Stimulated activated CD8-positive, alpha-beta memory T cell treated with anti-CD3 and anti-CD28 coated beads, Interleukin-4, amount 100 ng/mL, for 1 hour (primary cell): ENCODE results near the gene ZBTB20.

ENCODE experiments used
- DNase-seq, 2 donors: peaks; one replicate each; pipeline ENCODE4 v3.0.0-alpha.2; 2020; ENCODE audit warnings: low read depth in 2 of 2, low spot score in 1 of 2

The ZBTB20 gene

GRCh38 chr3:114718898-114719210 lies 428.2 kb downstream of the ZBTB20 start:
- no peak for DNase-seq

GRCh38 chr3:114718071-114718897 lies 428.8 kb downstream of the ZBTB20 start:
- no peak for DNase-seq

- DNase-seq, result no peak
Measured at GRCh38 chr3:114716916-114717315, 430.2 kb downstream of the ZBTB20 start.

- DNase-seq, result no peak
Measured at GRCh38 chr3:114716126-114716525, 431.0 kb downstream of the ZBTB20 start.

- no peak for DNase-seq
Measured at GRCh38 chr3:114714957-114715460, 432.1 kb downstream of the ZBTB20 start.

- DNase-seq, result no peak
Measured at GRCh38 chr3:114714237-114714636, 432.9 kb downstream of the ZBTB20 start.

GRCh38 chr3:114712728-114713492 lies 434.2 kb downstream of the ZBTB20 start:
- no peak for DNase-seq

- no peak for DNase-seq
Measured at GRCh38 chr3:114711321-114711886, 435.7 kb downstream of the ZBTB20 start.

GRCh38 chr3:114709102-114709501 lies 438.0 kb downstream of the ZBTB20 start:
- DNase-seq, result no peak

- DNase-seq, result no peak
Measured at GRCh38 chr3:114707252-114707860, 439.7 kb downstream of the ZBTB20 start.

GRCh38 chr3:114706591-114707232 lies 440.4 kb downstream of the ZBTB20 start:
- DNase-seq, result no peak

- DNase-seq, result no peak
Measured at GRCh38 chr3:114700637-114701234, 446.4 kb downstream of the ZBTB20 start.

GRCh38 chr3:114698146-114699105 lies 448.7 kb downstream of the ZBTB20 start:
- no peak for DNase-seq

GRCh38 chr3:114697401-114697800 lies 449.7 kb downstream of the ZBTB20 start:
- DNase-seq, result no peak

GRCh38 chr3:114694251-114694650 lies 452.8 kb downstream of the ZBTB20 start:
- no peak for DNase-seq

GRCh38 chr3:114691871-114692270 lies 455.2 kb downstream of the ZBTB20 start:
- no peak for DNase-seq

- no peak for DNase-seq
Measured at GRCh38 chr3:114690911-114691310, 456.2 kb downstream of the ZBTB20 start.

GRCh38 chr3:114687151-114687550 lies 459.9 kb downstream of the ZBTB20 start:
- no peak for DNase-seq

GRCh38 chr3:114686621-114687020 lies 460.5 kb downstream of the ZBTB20 start:
- DNase-seq, result no peak

- no peak for DNase-seq
Measured at GRCh38 chr3:114685161-114685560, 461.9 kb downstream of the ZBTB20 start.
